Spleen (tissue), 13 donors: ENCODE results near the gene DHX9. TPM values are rescaled to one million over a fixed set of nuclear protein-coding genes. Genes with fewer than 3 reads are reported as not detected.

Experiments
- DNase-seq: peaks from one replicate; pipeline ENCODE4 v3.0.0-alpha.2; 2020
- H3K27ac ChIP-seq, 8 donors: fragments of 200-600 bp; sonication (generic) in 7 of 8; 1 replicate in 4 of 8; 2 replicates in 4 of 8; pipeline versions ENCODE4 v1.5.0 to v1.8.0; 2016 to 2021; ENCODE audit warnings: inconsistent platforms in 4 of 8, mild to moderate bottlenecking in 4 of 8, moderate library complexity in 1 of 8
- H3K27me3 ChIP-seq, 7 donors: fragments of 200-600 bp; sonication (generic) in 6 of 7; replicated peaks in 1 of 7; 1 replicate in 4 of 7; 2 replicates in 3 of 7; pipeline versions ENCODE4 v1.5.0 to v1.8.0; 2016 to 2021; ENCODE audit warnings: inconsistent platforms in 3 of 7, mild to moderate bottlenecking in 1 of 7
- H3K36me3 ChIP-seq, 6 donors: fragments of 200-600 bp; sonication (generic) in 5 of 6; 1 replicate in 4 of 6; 2 replicates in 2 of 6; pipeline versions ENCODE4 v1.5.0 to v1.8.0; 2016 to 2021; ENCODE audit warnings: inconsistent platforms in 2 of 6
- H3K4me1 ChIP-seq, 6 donors: fragments of 200-600 bp; sonication (generic) in 5 of 6; 1 replicate in 3 of 6; 2 replicates in 3 of 6; pipeline versions ENCODE4 v1.5.0 to v1.8.0; 2016 to 2021; ENCODE audit warnings: inconsistent platforms in 3 of 6
- H3K4me3 ChIP-seq, 8 donors: fragments of 200-600 bp; sonication (generic) in 7 of 8; 1 replicate in 4 of 8; 2 replicates in 4 of 8; pipeline versions ENCODE4 v1.5.0 to v1.8.0; 2016 to 2021; ENCODE audit warnings: inconsistent platforms in 4 of 8, mild to moderate bottlenecking in 4 of 8, moderate library complexity in 2 of 8
- H3K9me3 ChIP-seq, 8 donors: fragments of 200-600 bp; sonication (generic) in 7 of 8; 1 replicate in 4 of 8; 2 replicates in 4 of 8; pipeline versions ENCODE4 v1.5.0 to v1.8.0; 2016 to 2021; ENCODE audit warnings: inconsistent platforms in 4 of 8
- POLR2A ChIP-seq, 3 donors: fragments of 450-650 bp; IDR thresholded peaks; one replicate each; pipeline ENCODE4 v1.5.1; 2017; ENCODE audit warnings: antibody characterized with exemption in 3 of 3, mild to moderate bottlenecking in 1 of 3
- POLR2AphosphoS5 ChIP-seq, 3 donors: sonication (generic); formaldehyde crosslinking; IDR thresholded peaks; one replicate each; pipeline ENCODE4 v1.5.1; 2017; ENCODE audit warnings: antibody characterized with exemption in 3 of 3
- whole genome bisulfite sequencing, 5 donors: extraction: QIAGEN DNeasy Blood & Tissue Kit in 3 of 5; methylation state at CpG; one replicate each; pipeline versions ENCODE4 v1.1.5 to v1.1.7; 2013 to 2018; 5-methylcytosine and 5-hydroxymethylcytosine counted together
- intact Hi-C: fragments of 100-400 bp; cut with DNase I; formaldehyde crosslinking; loops from one replicate; pipeline ENCODE4 v1.15.0; 2023; ENCODE audit warnings: low total_unique reads
- long read RNA-seq, 2 donors: transcript quantifications; one replicate each; lab custom pipeline, GENCODE V29; 2026
- polyA plus RNA-seq, 3 donors: library from polyadenylated mRNA; stranded (reverse); fragments of 200-250 nt; gene quantifications; one replicate each; pipeline ENCODE4 v1.2.1, GENCODE V29; 2013
- total RNA-seq, 7 donors: library from RNA; depleted of rRNA in 3 of 7; stranded (reverse); fragments of >200 nt in 3 of 7; fragmentation: NEBNext Ultra II Directional in 4 of 7; extraction: Animal tissue kit (Norgen Biotek cat#: 25700) in 4 of 7; gene quantifications; one replicate each; pipeline versions ENCODE4 v1.1.0 to v1.2.1, GENCODE V29; 2016 to 2021
- TF ChIP-seq, protein P1 (sequence below), 11 experiments: fragments of 200-600 bp in 7 of 11; fragments of 450-650 bp in 4 of 11; sonication (generic) in 4 of 11; IDR thresholded peaks in 8 of 11; conservative IDR thresholded peaks in 3 of 11; 1 replicate in 7 of 11; 2 replicates in 4 of 11; pipeline versions ENCODE4 v1.4.0 to v1.8.0; 2016 to 2021; ENCODE audit warnings: antibody characterized with exemption in 11 of 11, inconsistent platforms in 4 of 11, mild to moderate bottlenecking in 1 of 11
- donor health status: healthy with polysubstance abuse.
- donor health status: DM: no; HTN: no; CAD: no; lungs with moderate emphysema.
- donor health status: DM: no; HTN: no; CAD: no.
- donor health status: Bipolar disorder and iron deficiency.
- donor health status: healthy.
- donor health status: DM: no; HTN: no; CAD: no.
- donor health status: DM: yes; HTN: yes; CAD: no.

DHX9 gene
- total RNA-seq (100 to 1,000 TPM in 6 of 7 donors, 10 to 100 TPM in 1; 94.4 to 145 (median 121) TPM), polyA plus RNA-seq (10 to 100 TPM; 61.0 to 83.5 (median 73.0) TPM)
- long read RNA-seq, donor 1, full-length matches to known transcripts = 5 of 47 reads
- long read RNA-seq, donor 1, partial matches to known transcripts = 42 of 47 reads
- long read RNA-seq, donor 1, other reads (novel, unspliced or antisense) = 0 of 47 reads
- long read RNA-seq, donor 2, full-length matches to known transcripts = 8 of 22 reads
- long read RNA-seq, donor 2, partial matches to known transcripts = 14 of 22 reads
- long read RNA-seq, donor 2, other reads (novel, unspliced or antisense) = 0 of 22 reads

DNA sequence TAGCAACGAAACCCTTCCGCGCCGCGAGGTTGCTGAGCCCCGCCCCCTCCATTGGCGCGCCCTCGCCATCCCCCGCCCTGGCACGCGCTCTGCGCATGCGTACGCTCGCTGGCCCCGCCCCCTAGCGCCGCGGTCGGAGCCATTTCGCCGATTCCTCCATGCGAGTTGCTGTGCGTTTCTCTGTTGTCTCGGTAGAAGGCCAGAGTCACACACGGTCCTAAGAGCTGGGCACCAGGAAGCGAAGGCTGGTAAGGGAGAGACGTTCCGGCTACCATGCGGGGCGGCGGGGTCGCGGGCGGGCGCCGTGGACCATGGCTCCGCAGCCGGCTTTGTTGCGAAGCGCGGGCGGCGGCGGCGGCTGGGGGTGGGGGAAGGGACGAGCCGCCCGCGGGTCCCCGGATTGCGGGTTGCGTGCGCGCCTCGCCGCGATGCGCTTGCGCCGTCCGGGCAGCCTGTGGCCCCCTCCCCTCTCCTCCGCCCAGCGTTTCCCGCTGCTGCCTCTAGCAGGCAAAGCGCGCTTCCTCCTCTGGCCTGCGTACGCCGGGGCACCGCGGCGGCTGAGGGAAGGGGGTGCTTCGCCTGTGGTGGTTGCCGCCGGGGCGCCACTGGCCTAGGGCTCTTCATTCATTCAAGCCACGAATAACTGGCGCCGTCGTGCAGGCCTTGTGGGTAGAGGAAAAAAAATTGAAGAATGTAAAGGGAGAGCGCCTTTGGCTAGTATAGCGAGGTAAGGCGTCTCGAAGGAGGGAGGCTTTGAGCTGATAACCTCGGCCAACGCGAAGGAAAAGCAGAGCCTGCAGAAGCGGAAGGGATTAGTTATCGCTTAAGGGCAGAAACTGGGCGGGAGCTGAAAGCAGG lies at the start of gene DHX9:
TSS of gene DHX9 (plus strand) at position 139 of the 858 bp plus-strand sequence. CDS start 3,220 bp downstream, outside the sequence.
- Histone ChIP-seq H3K36me3 (peaks cover 0 to 25% (median 12%) of the 10 kb centered on the region in 6 donors), H3K27ac (peak within 1 kb of the TSS; percentile 88 to 97 (median 96)), H3K4me1 (peaks cover 26 to 59% (median 48%) of the 10 kb centered on the region in 6 donors), H3K9me3 (no peaks in the 10 kb centered on the region), H3K27me3 (no peaks in the 10 kb centered on the region), H3K4me3 (peak within 1 kb of the TSS; percentile 71 to 88 (median 81))
- TF ChIP-seq, protein P1, sequence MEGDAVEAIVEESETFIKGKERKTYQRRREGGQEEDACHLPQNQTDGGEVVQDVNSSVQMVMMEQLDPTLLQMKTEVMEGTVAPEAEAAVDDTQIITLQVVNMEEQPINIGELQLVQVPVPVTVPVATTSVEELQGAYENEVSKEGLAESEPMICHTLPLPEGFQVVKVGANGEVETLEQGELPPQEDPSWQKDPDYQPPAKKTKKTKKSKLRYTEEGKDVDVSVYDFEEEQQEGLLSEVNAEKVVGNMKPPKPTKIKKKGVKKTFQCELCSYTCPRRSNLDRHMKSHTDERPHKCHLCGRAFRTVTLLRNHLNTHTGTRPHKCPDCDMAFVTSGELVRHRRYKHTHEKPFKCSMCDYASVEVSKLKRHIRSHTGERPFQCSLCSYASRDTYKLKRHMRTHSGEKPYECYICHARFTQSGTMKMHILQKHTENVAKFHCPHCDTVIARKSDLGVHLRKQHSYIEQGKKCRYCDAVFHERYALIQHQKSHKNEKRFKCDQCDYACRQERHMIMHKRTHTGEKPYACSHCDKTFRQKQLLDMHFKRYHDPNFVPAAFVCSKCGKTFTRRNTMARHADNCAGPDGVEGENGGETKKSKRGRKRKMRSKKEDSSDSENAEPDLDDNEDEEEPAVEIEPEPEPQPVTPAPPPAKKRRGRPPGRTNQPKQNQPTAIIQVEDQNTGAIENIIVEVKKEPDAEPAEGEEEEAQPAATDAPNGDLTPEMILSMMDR (IDR thresholded peaks at IDR 0.05 in 8 of 11, conservative IDR thresholded peaks at IDR 0.05 in 3 of 11) = peak in 8 of 11 experiments; percentile 22 to 60 (median 40)
- TF ChIP-seq POLR2A (IDR thresholded peaks at IDR 0.05) (peak in 2 of 3 donors; percentile 73 to 85), POLR2AphosphoS5 (IDR thresholded peaks at IDR 0.05) (peak; percentile 98 to 99 (median 99))
- intact Hi-C loops = no loop called here
- 0 to 2% (median 1%) methylated on average over 56 to 92 of the region's 92 CpGs for WGBS, 5 donors
- peak; percentile 98 for DNase-seq

DNA sequence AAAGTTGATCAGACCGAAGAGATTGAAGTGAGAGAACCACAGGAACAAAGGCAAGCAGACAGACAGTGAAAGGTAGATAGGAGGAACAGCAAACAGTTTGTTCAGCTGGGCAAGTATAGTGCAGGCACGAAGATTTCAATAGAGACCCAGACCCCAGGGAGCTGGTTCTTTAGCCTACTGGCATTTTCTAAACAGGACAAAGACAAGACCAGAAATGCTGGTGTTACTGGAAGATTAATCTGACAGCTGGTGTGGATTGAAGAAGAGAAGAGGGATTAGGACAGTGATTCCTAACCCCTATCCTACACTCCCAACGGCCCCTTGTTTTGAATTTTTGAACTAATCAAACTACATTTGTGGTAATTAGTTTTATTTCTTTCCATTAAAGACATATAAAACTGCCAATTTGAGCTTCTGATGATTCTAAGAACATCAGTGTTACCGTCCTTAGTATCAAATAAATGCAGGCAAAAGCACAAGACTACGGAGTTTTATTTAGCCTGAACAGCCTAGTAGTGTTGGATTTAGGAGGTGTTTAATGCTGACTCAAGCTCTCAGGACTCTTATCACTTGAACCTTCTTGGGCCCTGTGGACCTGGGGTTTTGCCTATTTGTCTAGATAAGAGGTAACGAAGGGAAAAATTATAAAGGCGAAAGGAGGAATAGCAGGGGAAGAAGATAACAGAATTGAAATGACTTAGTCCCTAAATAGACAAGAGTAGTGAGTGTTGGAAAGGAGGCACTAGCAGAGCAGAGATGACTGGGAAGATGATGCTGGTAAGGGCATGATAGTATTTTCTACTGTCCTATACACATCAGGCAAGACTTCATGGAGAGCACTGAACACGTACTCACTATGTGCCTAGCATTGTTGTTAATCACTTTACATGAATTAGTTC lies 47.6 kb upstream of the DHX9 start:
- peaks cover 10 to 82% (median 36%) of the 10 kb centered on the region in 6 donors for H3K4me1 ChIP-seq
- H3K27ac ChIP-seq = peak overlapping the region in 5 of 8 donors; percentile 27 to 86 (median 51)
- H3K4me3 ChIP-seq = peak overlapping the region in 2 of 8 donors; percentile 66 to 73
- TF ChIP-seq, protein P1 (IDR thresholded peaks at IDR 0.05 in 8 of 11, conservative IDR thresholded peaks at IDR 0.05 in 3 of 11) = no peak
- TF ChIP-seq POLR2AphosphoS5 (IDR thresholded peaks at IDR 0.05) (no peak), POLR2A (IDR thresholded peaks at IDR 0.05) (no peak)
- peaks cover 0 to 24% (median 0%) of the 10 kb centered on the region in 6 donors for H3K36me3 ChIP-seq
- intact Hi-C loops = no loop called here
- H3K27me3 ChIP-seq = no peaks in the 10 kb centered on the region
- DNase-seq = no peak
- H3K9me3 ChIP-seq = no peaks in the 10 kb centered on the region
- 86 to 94% (median 90%) methylated on average over 8 of the region's 8 CpGs for WGBS, 5 donors

DNA sequence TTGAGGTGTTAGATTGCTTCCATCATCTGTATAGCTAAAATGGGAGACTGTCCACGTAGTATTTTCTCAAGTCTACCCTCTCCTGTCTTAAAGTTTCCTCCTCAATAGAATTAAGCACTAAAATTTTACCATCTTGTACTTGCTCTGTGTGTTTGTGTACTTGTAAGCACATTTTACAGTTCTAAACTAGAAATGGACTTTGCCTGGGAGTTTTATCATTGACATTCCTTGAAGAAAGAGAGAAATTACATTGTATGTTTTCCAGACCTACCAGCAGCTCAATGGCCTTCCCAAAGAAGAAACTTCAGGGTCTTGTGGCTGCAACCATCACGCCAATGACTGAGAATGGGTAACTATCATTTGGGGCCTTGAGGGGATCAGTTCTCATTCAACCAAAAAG lies 45.1 kb upstream of the DHX9 start:
- H3K27me3 ChIP-seq = no peaks in the 10 kb centered on the region
- intact Hi-C loops = no loop called here
- H3K4me3 ChIP-seq = peak overlapping the region in 1 of 8 donors; percentile 53
- peaks cover 0 to 50% (median 0%) of the 10 kb centered on the region in 6 donors for H3K36me3 ChIP-seq
- H3K4me1 ChIP-seq = peaks cover 6 to 85% (median 29%) of the 10 kb centered on the region in 6 donors
- DNase-seq = no peak
- H3K27ac ChIP-seq = peak overlapping the region in 7 of 8 donors; percentile 69 to 92 (median 86)
- H3K9me3 ChIP-seq = no peaks in the 10 kb centered on the region
- TF ChIP-seq, protein P1 (IDR thresholded peaks at IDR 0.05 in 8 of 11, conservative IDR thresholded peaks at IDR 0.05 in 3 of 11) = no peak
- TF ChIP-seq POLR2AphosphoS5 (IDR thresholded peaks at IDR 0.05) = no peak
- TF ChIP-seq POLR2A (IDR thresholded peaks at IDR 0.05) = no peak
- 89 to 97% (median 92%) methylated on average over 2 of the region's 2 CpGs for WGBS, 5 donors
